SK-N-SH (cell line): ENCODE measurements around the gene TRIM51. TPM values are rescaled to one million over a fixed set of nuclear protein-coding genes. Genes with fewer than 3 reads are reported as not detected.

Experiments used
- CTCF ChIA-PET: fragments of 300-600, 350-600 bp; formaldehyde crosslinking; extraction: SDS; loops from one replicate; lab custom pipeline; 2021; lab: Yijun Ruan, JAX
- POLR2A ChIA-PET: fragments of 350-600 bp; sonication (Branson Sonifier 250); formaldehyde crosslinking; extraction: SDS; loops from one replicate; lab custom pipeline; 2020; ENCODE audit warnings: antibody characterized with exemption, inconsistent platforms; lab: Yijun Ruan, JAX
- DNase-seq: peaks from one replicate; pipeline ENCODE4 v3.0.0; 2012
- H2AFZ ChIP-seq: fragments of 200-600 bp; sonication (generic); 2 replicates; pipeline ENCODE4 v1.8.1; 2016; ENCODE audit warnings: antibody characterized with exemption, mild to moderate bottlenecking, low read depth
- H3F3A ChIP-seq: fragments of 200-600 bp; sonication (generic); replicated peaks from 2 replicates; pipeline ENCODE3; 2016; ENCODE audit warnings: antibody characterized with exemption, mild to moderate bottlenecking; ENCODE audit not compliant: insufficient read depth
- H3K27ac ChIP-seq, 2 experiments: fragments of 200-500 bp in 1 of 2; fragments of 200-600 bp in 1 of 2; sonication (Bioruptor generic) in 1 of 2; sonication (generic), shearing (Covaris generic) in 1 of 2; 2 replicates each; pipeline versions ENCODE4 v1.5.1 to v1.6.1; 2014 to 2016; ENCODE audit warnings: low read depth in 2 of 2, inconsistent platforms in 1 of 2, low read length in 1 of 2, mild to moderate bottlenecking in 1 of 2, mixed read lengths in 1 of 2
- H3K27me3 ChIP-seq: fragments of 200-600 bp; sonication (generic), shearing (Covaris generic); 2 replicates; pipeline ENCODE4 v1.6.1; 2016; ENCODE audit warnings: mixed run types; ENCODE audit not compliant: insufficient read depth
- H3K36me3 ChIP-seq, 2 experiments: fragments of 200-500 bp in 1 of 2; fragments of 200-600 bp in 1 of 2; sonication (Bioruptor generic) in 1 of 2; sonication (generic) in 1 of 2; replicated peaks in 1 of 2; 2 replicates each; pipeline versions ENCODE3 to v1.5.1; 2014 to 2016; ENCODE audit warnings: low read length in 1 of 2, mild to moderate bottlenecking in 1 of 2; ENCODE audit not compliant: insufficient read depth in 2 of 2, control insufficient read depth in 1 of 2
- H3K4me1 ChIP-seq, 2 experiments: fragments of 200-500 bp in 1 of 2; fragments of 200-600 bp in 1 of 2; sonication (Bioruptor generic) in 1 of 2; sonication (generic), shearing (Covaris generic) in 1 of 2; 2 replicates each; pipeline versions ENCODE4 v1.5.1 to v1.6.1; 2014 to 2016; ENCODE audit warnings: low read depth in 1 of 2, low read length in 1 of 2, mixed run types in 1 of 2; ENCODE audit not compliant: insufficient read depth in 2 of 2, control insufficient read depth in 1 of 2
- H3K4me2 ChIP-seq: fragments of 200-600 bp; sonication (generic), shearing (Covaris generic); 2 replicates; pipeline ENCODE4 v1.6.1; 2017; ENCODE audit warnings: mixed run types
- H3K4me3 ChIP-seq, 2 experiments: fragments of 200-500 bp in 1 of 2; fragments of 200-600 bp in 1 of 2; sonication (Bioruptor generic) in 1 of 2; sonication (generic), shearing (Covaris generic) in 1 of 2; 2 replicates each; pipeline versions ENCODE4 v1.5.1 to v1.8.1; 2014 to 2016; ENCODE audit warnings: low read depth in 2 of 2, inconsistent platforms in 1 of 2, low read length in 1 of 2, mild to moderate bottlenecking in 1 of 2, mixed read lengths in 1 of 2, moderate library complexity in 1 of 2
- H3K79me2 ChIP-seq: fragments of 200-600 bp; sonication (generic); 2 replicates; pipeline ENCODE4 v1.8.1; 2017; ENCODE audit warnings: mild to moderate bottlenecking; ENCODE audit not compliant: insufficient read depth
- H3K9ac ChIP-seq: fragments of 200-600 bp; sonication (generic); 2 replicates; pipeline ENCODE4 v1.6.1; 2017; ENCODE audit warnings: mixed run types
- H3K9me2 ChIP-seq: fragments of 200-600 bp; sonication (generic); 2 replicates; pipeline ENCODE4 v1.6.1; 2017; ENCODE audit warnings: mixed run types
- H3K9me3 ChIP-seq: fragments of 200-600 bp; sonication (generic); 2 replicates; pipeline ENCODE4 v1.6.1; 2017; ENCODE audit warnings: mixed run types, mild to moderate bottlenecking, moderate library complexity
- H4K20me1 ChIP-seq: fragments of 200-600 bp; sonication (generic); 2 replicates; pipeline ENCODE4 v1.6.1; 2017; ENCODE audit warnings: mild to moderate bottlenecking, mixed run types; ENCODE audit not compliant: insufficient read depth
- CTCF ChIP-seq: fragments of 200-600 bp; sonication (generic); IDR thresholded peaks from 2 replicates; pipeline ENCODE4 v1.6.1; 2017; ENCODE audit warnings: antibody characterized with exemption, mild to moderate bottlenecking, moderate library complexity
- EZH2phosphoT487 ChIP-seq: fragments of 200-600 bp; sonication (generic); IDR thresholded peaks from 2 replicates; pipeline ENCODE4 v1.6.1; 2017; ENCODE audit warnings: low read depth, mixed run types, mild to moderate bottlenecking, antibody characterized with exemption, moderate library complexity, borderline replicate concordance
- FOXJ3 ChIP-seq: sonication (generic); formaldehyde crosslinking; IDR thresholded peaks from 2 replicates; pipeline ENCODE4 v1.5.1; 2020; ENCODE audit warnings: mild to moderate bottlenecking, missing genetic modification reagents
- FOXM1 ChIP-seq: IDR thresholded peaks from 2 replicates; pipeline ENCODE4 v1.4.0; 2012; ENCODE audit warnings: low read depth, mild to moderate bottlenecking
- IRF3 ChIP-seq: fragments of 150-350 bp; IDR thresholded peaks from 2 replicates; pipeline ENCODE4 v1.6.1; 2016; ENCODE audit warnings: mild to moderate bottlenecking, low read depth, low read length
- JUND ChIP-seq: IDR thresholded peaks from 2 replicates; pipeline ENCODE4 v1.4.0; 2012
- POLR2AphosphoS5 ChIP-seq: IDR thresholded peaks from 2 replicates; pipeline ENCODE4 v1.6.1; 2012; ENCODE audit warnings: low read depth, low read length
- RAD21 ChIP-seq: IDR thresholded peaks from 2 replicates; pipeline ENCODE4 v1.6.1; 2012; ENCODE audit warnings: mild to moderate bottlenecking, low read length
- RCOR1 ChIP-seq: fragments of 150-350 bp; IDR thresholded peaks from 2 replicates; pipeline ENCODE4 v1.6.1; 2017; ENCODE audit warnings: antibody characterized with exemption, low read length
- RFX5 ChIP-seq: IDR thresholded peaks from 2 replicates; pipeline ENCODE4 v1.6.1; 2012; ENCODE audit warnings: mild to moderate bottlenecking, improper control_type of control experiment, low read length
- SMC3 ChIP-seq: IDR thresholded peaks from 2 replicates; pipeline ENCODE4 v1.6.1; 2012; ENCODE audit warnings: low read depth, low read length, improper control_type of control experiment
- TEAD4 ChIP-seq: IDR thresholded peaks from 2 replicates; pipeline ENCODE4 v1.4.0; 2012; ENCODE audit warnings: mild to moderate bottlenecking, borderline replicate concordance; ENCODE audit not compliant: insufficient read depth
- USF2 ChIP-seq: fragments of 150-350 bp; IDR thresholded peaks from 2 replicates; pipeline ENCODE4 v1.6.1; 2017; ENCODE audit warnings: antibody characterized with exemption, low read length, low read depth, borderline replicate concordance
- WGBS: methylation state at CpG from one replicate; pipeline ENCODE4 v1.1.6; 2017; ENCODE audit warnings: low lambda C conversion rate; 5-methylcytosine and 5-hydroxymethylcytosine counted together
- polyA plus RNA-seq, 3 experiments: library from polyadenylated mRNA; depleted of rRNA; stranded (reverse); fragments of >200 nt; gene quantifications; 2 replicates each; pipeline ENCODE4 v1.2.3, GENCODE V29; 2012
- TF ChIP-seq, protein P1 (sequence below): IDR thresholded peaks from 2 replicates; pipeline ENCODE4 v1.6.1; 2012; ENCODE audit warnings: mild to moderate bottlenecking, low read depth, low read length, moderate library complexity

Gene TRIM51
- polyA plus RNA-seq, 1 of the 3 experiments (the other 2 are of a cell fraction), result not detected

GRCh38 chr11:55849037-55849436, 34.1 kb upstream of the TRIM51 start:
- ChIA-PET CTCF (no interaction called here), POLR2A (no interaction called here)
- Histone ChIP-seq H3K9me2 (no peaks in the 10 kb centered on the region), H3K27ac (no peak overlapping the region), H2AFZ (no peak overlapping the region), H3K36me3 (no peaks in the 10 kb centered on the region), H3K9me3 (no peaks in the 10 kb centered on the region), H3F3A (no peaks in the 10 kb centered on the region), H3K4me2 (no peak overlapping the region), H3K4me1 (no peaks in the 10 kb centered on the region), H3K79me2 (no peaks in the 10 kb centered on the region), H3K27me3 (no peaks in the 10 kb centered on the region), H4K20me1 (no peaks in the 10 kb centered on the region), H3K9ac (no peak overlapping the region), H3K4me3 (no peak overlapping the region)
- no peak for DNase-seq
- TF ChIP-seq SMC3 (no peak), RFX5 (no peak), POLR2AphosphoS5 (no peak)

DNA sequence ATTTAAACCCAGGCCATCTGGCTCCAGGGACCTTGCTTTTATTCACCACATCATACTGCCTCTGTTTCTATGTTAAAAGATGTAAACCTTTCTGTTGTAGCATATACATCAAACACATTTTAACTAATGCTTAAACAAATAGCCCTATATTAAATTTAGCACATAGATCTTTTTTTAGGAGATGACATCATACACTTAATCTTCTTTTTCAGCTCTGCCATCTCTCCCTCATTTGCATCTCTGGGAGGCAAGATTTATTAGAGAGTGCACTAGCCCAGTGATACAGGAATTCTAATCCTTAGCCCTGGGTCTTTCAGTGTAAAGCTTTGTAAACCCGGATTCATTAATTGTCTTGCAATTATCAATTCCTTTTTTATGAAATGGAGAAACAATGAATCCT, 31.0 kb upstream of the TRIM51 start:
- Histone ChIP-seq H3K9me3 (no peaks in the 10 kb centered on the region), H3K36me3 (no peaks in the 10 kb centered on the region), H3K4me3 (no peak overlapping the region), H4K20me1 (no peaks in the 10 kb centered on the region), H3K27me3 (no peaks in the 10 kb centered on the region), H3K4me2 (no peak overlapping the region), H3K9ac (no peak overlapping the region), H3K4me1 (no peaks in the 10 kb centered on the region), H3K79me2 (no peaks in the 10 kb centered on the region), H2AFZ (no peak overlapping the region), H3K27ac (no peak overlapping the region), H3F3A (no peaks in the 10 kb centered on the region), H3K9me2 (no peaks in the 10 kb centered on the region)
- 0% methylated on average over 1 of the region's 1 CpG for WGBS
- DNase-seq, result no peak
- CTCF ChIA-PET, result no interaction called here
- POLR2A ChIA-PET, result no interaction called here
- TF ChIP-seq JUND (no peak), USF2 (no peak), TEAD4 (no peak), RCOR1 (no peak), RAD21 (no peak), RFX5 (no peak), EZH2phosphoT487 (no peak), FOXM1 (no peak), IRF3 (no peak), FOXJ3 (CRISPR knock-in tag) (no peak), CTCF (no peak)
- TF ChIP-seq, protein P1, sequence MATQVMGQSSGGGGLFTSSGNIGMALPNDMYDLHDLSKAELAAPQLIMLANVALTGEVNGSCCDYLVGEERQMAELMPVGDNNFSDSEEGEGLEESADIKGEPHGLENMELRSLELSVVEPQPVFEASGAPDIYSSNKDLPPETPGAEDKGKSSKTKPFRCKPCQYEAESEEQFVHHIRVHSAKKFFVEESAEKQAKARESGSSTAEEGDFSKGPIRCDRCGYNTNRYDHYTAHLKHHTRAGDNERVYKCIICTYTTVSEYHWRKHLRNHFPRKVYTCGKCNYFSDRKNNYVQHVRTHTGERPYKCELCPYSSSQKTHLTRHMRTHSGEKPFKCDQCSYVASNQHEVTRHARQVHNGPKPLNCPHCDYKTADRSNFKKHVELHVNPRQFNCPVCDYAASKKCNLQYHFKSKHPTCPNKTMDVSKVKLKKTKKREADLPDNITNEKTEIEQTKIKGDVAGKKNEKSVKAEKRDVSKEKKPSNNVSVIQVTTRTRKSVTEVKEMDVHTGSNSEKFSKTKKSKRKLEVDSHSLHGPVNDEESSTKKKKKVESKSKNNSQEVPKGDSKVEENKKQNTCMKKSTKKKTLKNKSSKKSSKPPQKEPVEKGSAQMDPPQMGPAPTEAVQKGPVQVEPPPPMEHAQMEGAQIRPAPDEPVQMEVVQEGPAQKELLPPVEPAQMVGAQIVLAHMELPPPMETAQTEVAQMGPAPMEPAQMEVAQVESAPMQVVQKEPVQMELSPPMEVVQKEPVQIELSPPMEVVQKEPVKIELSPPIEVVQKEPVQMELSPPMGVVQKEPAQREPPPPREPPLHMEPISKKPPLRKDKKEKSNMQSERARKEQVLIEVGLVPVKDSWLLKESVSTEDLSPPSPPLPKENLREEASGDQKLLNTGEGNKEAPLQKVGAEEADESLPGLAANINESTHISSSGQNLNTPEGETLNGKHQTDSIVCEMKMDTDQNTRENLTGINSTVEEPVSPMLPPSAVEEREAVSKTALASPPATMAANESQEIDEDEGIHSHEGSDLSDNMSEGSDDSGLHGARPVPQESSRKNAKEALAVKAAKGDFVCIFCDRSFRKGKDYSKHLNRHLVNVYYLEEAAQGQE, result no peak
